ENCODE data around the gene AGRP. TPM values are rescaled to one million over a fixed set of nuclear protein-coding genes. Genes with fewer than 3 reads are reported as not detected.

The AGRP gene
- total RNA-seq, 1 experiment from 2014 or later: not detected

- no peak overlapping the region for H2AFZ ChIP-seq (ENCODE audit: low read length)
- H2BK12ac ChIP-seq (ENCODE audit: insufficient read length, low read depth, low read length): no peak overlapping the region
- Mint-ChIP-seq H3K27ac (no peak overlapping the region), H3K4me1 (peaks cover 2 to 5% of the 10 kb centered on the region in 2 experiments; a peak in 2 of 4 replicates), H3K36me3 (ENCODE audit: insufficient read depth in 1 of 3, low read depth in 3 of 3) (no peaks in the 10 kb centered on the region), H3K9me3 (peaks cover 3 to 4% of the 10 kb centered on the region in 2 experiments; a peak in 4 of 5 replicates), H3K27me3 (ENCODE audit: low read depth) (peaks cover 67% of the 10 kb centered on the region), H3K4me3 (no peak overlapping the region)
- no peaks in the 10 kb centered on the region for H4K20me1 ChIP-seq (ENCODE audit: control insufficient read depth, insufficient read depth, insufficient read length)
- no peak overlapping the region for H3K14ac ChIP-seq (ENCODE audit: insufficient read depth, low read length)
- no peak overlapping the region for H3K4me2 ChIP-seq (ENCODE audit: insufficient read depth, insufficient read length, low read length)
- H3K56ac ChIP-seq (ENCODE audit: insufficient read length, low read depth, low read length): no peak overlapping the region
- H4K8ac ChIP-seq (replicated peaks; ENCODE audit: insufficient read length, low read depth, low read length): no peak overlapping the region
- no peak overlapping the region for H3K9ac ChIP-seq (ENCODE audit: extremely low read depth, insufficient read length, low read length)
- no CpG with 5 or more reads among the region's 11 CpGs for WGBS (ENCODE audit: extremely low coverage, insufficient read length, low lambda C conversion rate)
- no peaks in the 10 kb centered on the region for H3K23me2 ChIP-seq (ENCODE audit: insufficient read length, low read depth, low read length, poor library complexity, severe bottlenecking)
- no peak overlapping the region for H3K23ac ChIP-seq (ENCODE audit: insufficient read length, low read depth, low read length)
- no peaks in the 10 kb centered on the region for H3K4me1 ChIP-seq (ENCODE audit: insufficient read depth, low read length)
- H2BK15ac ChIP-seq (ENCODE audit: low read depth, low read length): no peak overlapping the region
- H4K5ac ChIP-seq (ENCODE audit: insufficient read length, low read depth, low read length): no peak overlapping the region
- H3K27me3 ChIP-seq (ENCODE audit: insufficient read depth, low read length): no peaks in the 10 kb centered on the region; the same call in 1 of the 2 replicates
- H2AK5ac ChIP-seq (ENCODE audit: insufficient read length, low read length): no peak overlapping the region
- no peaks in the 10 kb centered on the region for H3K9me3 ChIP-seq (ENCODE audit: control insufficient read depth, low read depth, low read length)
- no peaks in the 10 kb centered on the region for H3K79me2 ChIP-seq (ENCODE audit: insufficient read depth, low read length)
- no peak overlapping the region for H3K18ac ChIP-seq (ENCODE audit: insufficient read length, low read depth, low read length)
- H2BK120ac ChIP-seq (ENCODE audit: low read depth, low read length, poor library complexity, severe bottlenecking): no peak overlapping the region
- no peaks in the 10 kb centered on the region for H3K79me1 ChIP-seq (ENCODE audit: insufficient read depth, low read depth, low read length, poor library complexity, severe bottlenecking)
- TF ChIP-seq CTCF (conservative IDR thresholded peaks at IDR 0.05): no peak
- no peak overlapping the region for H2BK20ac ChIP-seq (ENCODE audit: low read depth, low read length, poor library complexity, severe bottlenecking)
- H3T11ph ChIP-seq (ENCODE audit: low read length): no peak overlapping the region
- no peak overlapping the region for H4K91ac ChIP-seq (ENCODE audit: insufficient read length, low read depth, low read length)
- no peak overlapping the region for H2BK5ac ChIP-seq (ENCODE audit: insufficient read length, low read length)
- H3K27ac ChIP-seq (ENCODE audit: insufficient read length, low read depth, low read length): no peak overlapping the region
- no peak overlapping the region for H3K4ac ChIP-seq (ENCODE audit: low read depth, low read length)
- no peak for DNase-seq
Observed at GRCh38 chr16:67517661-67518423, 34.5 kb upstream of the AGRP start.
